NCI-H2227 (cell line): Measurements from ENCODE around the gene PPP1R27.

Experiments used
- DNase-seq: peaks from one replicate; lab custom pipeline; 2025; ENCODE audit not compliant: unreplicated experiment; lab: John Stamatoyannopoulos, UW

PPP1R27 gene

DNA sequence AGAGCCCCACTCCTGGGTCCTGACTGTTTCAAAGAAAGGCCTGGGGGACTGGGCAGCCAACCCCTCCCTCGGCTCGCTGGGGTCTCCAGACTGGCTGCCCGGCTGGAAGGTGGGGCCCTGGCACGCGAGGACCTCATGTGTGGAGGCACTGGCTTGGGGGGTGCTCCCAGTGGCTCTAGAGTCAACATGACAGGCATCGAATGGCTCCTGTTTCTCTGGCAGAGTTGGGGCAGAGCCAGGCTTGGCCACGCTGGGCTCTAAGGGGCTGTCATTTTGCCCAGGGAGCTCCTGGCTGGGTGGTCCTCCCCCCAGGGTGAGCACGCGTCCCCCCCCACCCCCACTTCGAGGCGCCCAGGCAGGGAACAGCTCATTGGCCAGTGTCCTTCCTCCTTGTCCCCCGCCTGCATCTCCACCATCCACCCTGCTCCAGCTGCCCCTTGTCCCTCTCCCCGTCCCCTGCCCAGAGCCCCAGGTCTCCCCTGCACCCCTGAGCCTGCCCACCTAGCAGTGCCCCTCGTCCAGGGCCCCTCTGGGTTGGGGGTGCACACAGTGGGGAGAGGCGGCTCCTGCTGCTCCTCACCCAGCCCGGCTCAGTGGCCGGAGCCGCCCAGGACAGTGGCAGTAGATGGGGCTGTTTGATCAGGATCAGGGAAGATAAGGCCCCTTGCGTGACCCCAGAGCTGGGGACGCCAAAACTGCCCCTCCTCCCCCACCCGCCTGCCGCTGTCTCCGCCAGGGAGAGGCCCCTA, 28.2 kb downstream of the PPP1R27 start:
- DNase-seq, result no peak

DNA sequence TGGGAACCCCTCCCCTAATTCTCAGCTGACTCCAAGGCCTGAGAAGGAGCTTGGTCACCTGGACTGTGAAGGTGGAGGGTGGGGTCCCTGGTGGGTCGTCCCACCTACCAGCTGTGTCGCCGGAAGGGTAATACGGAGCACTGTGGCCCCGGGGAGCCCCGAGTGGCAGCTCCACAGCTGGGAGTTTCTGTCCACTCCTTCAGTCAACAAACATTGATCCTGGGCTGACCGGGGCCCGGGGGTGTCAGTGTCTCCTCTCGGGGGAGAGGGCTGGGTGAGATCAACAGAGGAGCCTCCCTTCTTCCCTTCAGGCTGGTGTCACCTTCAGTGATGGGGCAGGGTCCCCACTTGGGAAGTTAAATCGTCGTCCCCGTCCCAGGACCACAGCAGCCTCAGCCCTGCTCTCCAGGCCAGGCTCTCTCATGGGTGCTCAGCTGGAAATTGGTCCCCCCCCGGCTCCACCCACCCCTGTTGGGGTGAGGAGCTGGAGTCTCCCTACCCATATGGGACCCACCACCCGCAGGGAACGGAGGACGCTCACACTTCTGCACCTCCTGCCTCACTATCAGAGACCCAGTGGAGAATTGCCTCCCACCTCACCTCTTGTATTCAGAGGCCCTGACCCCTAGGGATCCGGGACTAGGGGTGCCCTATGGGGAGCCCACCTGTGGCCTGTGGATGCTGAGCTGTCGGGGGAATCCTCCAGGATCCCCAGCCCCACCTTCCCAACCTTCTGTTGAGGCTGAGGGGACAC, 29.0 kb downstream of the PPP1R27 start:
- no peak for DNase-seq

DNA sequence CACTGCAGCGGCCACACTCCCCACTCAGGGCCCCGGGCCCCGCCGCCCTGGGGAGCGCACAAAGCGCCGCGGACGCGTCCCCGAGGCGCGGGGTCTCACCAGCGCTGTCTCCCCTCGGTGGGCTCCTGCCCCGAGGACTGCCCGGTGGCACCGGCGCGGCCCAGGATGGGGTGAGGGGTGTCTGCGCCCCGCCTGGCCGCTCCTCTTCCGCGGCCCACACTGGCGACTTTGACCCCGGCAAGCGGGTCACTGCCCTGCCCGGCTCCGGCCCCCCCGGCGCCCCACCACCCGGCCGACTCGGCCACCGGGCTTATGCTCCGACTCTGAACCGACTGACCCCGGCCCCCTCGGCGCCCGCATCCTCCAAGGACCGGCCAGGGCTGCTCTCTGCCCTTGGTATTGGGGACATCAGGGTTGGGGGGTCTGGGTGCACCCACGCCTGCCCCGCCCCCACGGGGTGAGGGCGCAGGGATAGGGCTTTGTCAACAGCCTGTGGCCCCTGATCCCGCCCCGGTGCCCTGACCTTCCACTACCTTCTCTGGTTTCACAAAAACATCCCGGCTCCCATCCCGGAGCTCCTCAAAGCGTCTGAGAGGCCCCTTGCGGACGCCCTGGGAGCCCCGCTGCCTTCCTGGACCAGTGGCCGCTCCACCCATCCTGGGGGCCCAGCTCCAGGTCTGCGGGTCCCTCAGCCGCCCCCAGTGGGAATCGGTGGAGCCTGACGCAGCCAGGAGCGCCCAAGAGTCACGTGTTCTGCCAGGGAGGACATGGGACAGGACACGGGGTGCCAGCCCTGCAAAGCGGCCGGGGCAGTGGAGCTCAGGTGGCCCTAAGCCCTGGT, 30.1 kb downstream of the PPP1R27 start:
- no peak for DNase-seq

- DNase-seq, result no peak
Observed at GRCh38 chr17:81803728-81804558, 30.9 kb downstream of the PPP1R27 start, which contains the start of gene GCGR. GCGR (plus strand) TSS chr17:81804150; CDS start chr17:81809019, 4,869 bp downstream.

GRCh38 chr17:81802856-81803643, 31.8 kb downstream of the PPP1R27 start:
- no peak for DNase-seq

DNA sequence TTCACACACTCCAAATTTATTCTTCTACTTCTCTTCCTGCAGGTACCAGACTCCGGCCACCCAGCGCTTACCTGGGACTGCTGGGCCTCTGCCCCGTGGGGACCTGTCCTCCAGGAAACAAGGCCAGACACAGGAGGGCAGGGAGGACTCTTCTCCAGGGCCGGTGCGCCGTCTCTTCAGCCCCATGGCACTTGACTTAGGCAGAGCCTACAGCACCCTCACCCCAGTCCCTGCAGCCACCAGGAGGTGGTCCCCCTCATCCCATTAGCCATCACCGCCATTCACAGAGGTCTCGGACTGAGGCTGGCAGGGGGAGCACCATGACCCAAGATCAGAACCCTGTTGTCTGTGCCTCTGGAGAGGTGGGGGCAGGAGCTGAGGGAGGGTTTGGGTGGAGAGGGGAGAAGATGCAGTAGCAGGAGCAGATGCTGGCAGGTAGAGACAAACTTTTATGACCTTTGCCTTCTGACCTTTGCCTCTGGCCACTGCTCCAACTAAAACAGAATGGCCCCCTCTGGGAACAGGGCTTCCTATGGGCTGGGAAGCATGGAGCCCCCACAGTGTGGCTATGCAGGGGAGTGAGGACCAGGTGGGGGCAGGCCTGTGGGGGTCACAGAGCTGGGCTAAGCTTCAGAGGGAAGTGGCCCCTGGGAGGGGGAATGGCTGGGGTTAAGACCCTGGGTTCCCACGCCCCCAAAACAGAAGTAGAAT, 32.6 kb downstream of the PPP1R27 start:
- no peak for DNase-seq

GRCh38 chr17:81801327-81801726, 33.5 kb downstream of the PPP1R27 start:
- no peak for DNase-seq

DNA sequence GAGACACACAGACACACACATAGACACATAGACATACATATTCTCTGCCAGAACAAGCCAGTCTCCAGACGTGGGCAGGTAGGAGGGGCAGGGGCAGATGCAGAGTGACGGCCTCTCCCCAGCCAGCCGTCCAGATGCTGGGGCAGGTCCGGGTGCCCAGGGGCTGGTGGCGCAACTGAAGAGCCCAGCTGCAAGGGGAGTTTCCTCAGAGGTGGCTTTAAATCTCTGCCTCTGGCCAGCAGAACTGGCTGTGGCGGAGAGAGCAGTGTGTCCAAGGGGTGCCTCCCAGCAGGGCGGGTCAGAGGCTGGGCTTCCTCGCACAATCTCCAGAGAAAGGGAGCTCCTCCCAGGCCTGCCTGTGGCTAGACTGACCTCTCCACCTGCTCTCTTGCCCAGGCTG, 40.3 kb downstream of the PPP1R27 start:
- peak; percentile 13 for DNase-seq

- no peak for DNase-seq
Observed at GRCh38 chr17:81794074-81794476, 40.8 kb downstream of the PPP1R27 start.

GRCh38 chr17:81792675-81793615, 41.9 kb downstream of the PPP1R27 start:
- no peak for DNase-seq
